ENCODE data around the gene CCDC127. TPM values are rescaled to one million over a fixed set of nuclear protein-coding genes. Genes with fewer than 3 reads are reported as not detected.
"Not testable (repeated sequence)": the region's sequence is repeated elsewhere in the genome, so short reads cannot be mapped to it uniquely, and the experiment has no call there.

The CCDC127 gene
- total RNA-seq, 1 donor from 2014 or later = 11.9 TPM

- not testable (repeated sequence) for H3K36me3 Mint-ChIP-seq (ENCODE audit: low read depth); H3K27me3 Mint-ChIP-seq (ENCODE audit: low read depth); H3K4me1 Mint-ChIP-seq; H3K9me3 Mint-ChIP-seq; DNase-seq (ENCODE audit: low read depth, low spot score)
- TF ChIP-seq CTCF (conservative IDR thresholded peaks at IDR 0.05) = peak; percentile 14
- H3K27ac Mint-ChIP-seq (ENCODE audit: unreplicated experiment) = peak overlapping the region; percentile 87
- H3K4me3 Mint-ChIP-seq = peak overlapping the region; percentile 18
Measured at GRCh38 chr5:197031-197430, 20.9 kb downstream of the CCDC127 start.

- no peak for DNase-seq (ENCODE audit: low read depth, low spot score)
- Mint-ChIP-seq H3K36me3 (ENCODE audit: low read depth) (no peaks in the 10 kb centered on the region), H3K27ac (ENCODE audit: unreplicated experiment) (no peak overlapping the region), H3K4me1 (peaks cover 9% of the 10 kb centered on the region), H3K27me3 (ENCODE audit: low read depth) (no peaks in the 10 kb centered on the region), H3K4me3 (no peak overlapping the region), H3K9me3 (no peaks in the 10 kb centered on the region)
- TF ChIP-seq CTCF (conservative IDR thresholded peaks at IDR 0.05) = no peak
Measured at GRCh38 chr5:196350-196749, 21.6 kb downstream of the CCDC127 start.

GRCh38 chr5:195401-196160, 22.4 kb downstream of the CCDC127 start:
- Mint-ChIP-seq H3K36me3 (ENCODE audit: low read depth) (no peaks in the 10 kb centered on the region), H3K4me3 (no peak overlapping the region), H3K27me3 (ENCODE audit: low read depth) (no peaks in the 10 kb centered on the region), H3K27ac (ENCODE audit: unreplicated experiment) (peak overlapping the region; percentile 71), H3K4me1 (peaks cover 9% of the 10 kb centered on the region), H3K9me3 (no peaks in the 10 kb centered on the region)
- no peak for DNase-seq (ENCODE audit: low read depth, low spot score)
- TF ChIP-seq CTCF (conservative IDR thresholded peaks at IDR 0.05) = no peak

- no peak overlapping the region for H3K27ac Mint-ChIP-seq (ENCODE audit: unreplicated experiment)
- no peaks in the 10 kb centered on the region for H3K27me3 Mint-ChIP-seq (ENCODE audit: low read depth)
- DNase-seq (ENCODE audit: low read depth, low spot score) = no peak
Measured at GRCh38 chr5:194603-195209, 23.2 kb downstream of the CCDC127 start.

GRCh38 chr5:194102-194501, 23.9 kb downstream of the CCDC127 start:
- TF ChIP-seq CTCF (conservative IDR thresholded peaks at IDR 0.05) = no peak
- H3K36me3 Mint-ChIP-seq (ENCODE audit: low read depth) = no peaks in the 10 kb centered on the region
- no peak overlapping the region for H3K27ac Mint-ChIP-seq (ENCODE audit: unreplicated experiment)
- peaks cover 15% of the 10 kb centered on the region for H3K4me1 Mint-ChIP-seq
- no peaks in the 10 kb centered on the region for H3K9me3 Mint-ChIP-seq
- no peak for DNase-seq (ENCODE audit: low read depth, low spot score)
- H3K4me3 Mint-ChIP-seq = no peak overlapping the region
- H3K27me3 Mint-ChIP-seq (ENCODE audit: low read depth) = no peaks in the 10 kb centered on the region

More at GRCh38 chr5:194603-195209, 23.2 kb downstream of the CCDC127 start:
- no peak for TF ChIP-seq CTCF (conservative IDR thresholded peaks at IDR 0.05)
- H3K36me3 Mint-ChIP-seq (ENCODE audit: low read depth) = no peaks in the 10 kb centered on the region
- H3K4me3 Mint-ChIP-seq = no peak overlapping the region
- no peaks in the 10 kb centered on the region for H3K9me3 Mint-ChIP-seq
- peaks cover 15% of the 10 kb centered on the region for H3K4me1 Mint-ChIP-seq

All from neural crest cell (in vitro differentiated cells).